ENCODE data around the gene TMEM121B. TPM values are rescaled to one million over a fixed set of nuclear protein-coding genes. Genes with fewer than 3 reads are reported as not detected.

The TMEM121B gene
- total RNA-seq, 4 donors from 2014 or later: 0.17 to 0.29 (median 0.24) TPM

DNA sequence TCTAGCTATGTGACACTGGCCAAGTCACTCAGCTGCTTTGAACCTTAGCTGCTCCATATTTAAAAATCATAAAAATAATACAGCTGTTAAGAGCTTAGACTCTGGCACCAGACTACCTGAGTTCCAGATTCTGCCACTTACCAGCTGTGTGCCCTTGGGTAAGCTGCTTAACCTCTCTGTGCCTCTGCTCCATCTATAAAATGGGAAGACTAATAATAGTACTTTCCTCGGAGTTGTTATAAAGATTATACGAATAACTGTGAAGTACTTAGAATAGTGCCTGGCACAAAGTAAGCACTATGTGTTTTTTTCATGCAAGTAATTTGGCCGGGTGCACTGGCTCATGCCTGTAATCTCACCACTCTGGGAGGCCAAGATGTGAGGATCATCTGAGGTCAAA is 36.6 kb upstream of the TMEM121B start:
- TF ChIP-seq, protein P1, sequence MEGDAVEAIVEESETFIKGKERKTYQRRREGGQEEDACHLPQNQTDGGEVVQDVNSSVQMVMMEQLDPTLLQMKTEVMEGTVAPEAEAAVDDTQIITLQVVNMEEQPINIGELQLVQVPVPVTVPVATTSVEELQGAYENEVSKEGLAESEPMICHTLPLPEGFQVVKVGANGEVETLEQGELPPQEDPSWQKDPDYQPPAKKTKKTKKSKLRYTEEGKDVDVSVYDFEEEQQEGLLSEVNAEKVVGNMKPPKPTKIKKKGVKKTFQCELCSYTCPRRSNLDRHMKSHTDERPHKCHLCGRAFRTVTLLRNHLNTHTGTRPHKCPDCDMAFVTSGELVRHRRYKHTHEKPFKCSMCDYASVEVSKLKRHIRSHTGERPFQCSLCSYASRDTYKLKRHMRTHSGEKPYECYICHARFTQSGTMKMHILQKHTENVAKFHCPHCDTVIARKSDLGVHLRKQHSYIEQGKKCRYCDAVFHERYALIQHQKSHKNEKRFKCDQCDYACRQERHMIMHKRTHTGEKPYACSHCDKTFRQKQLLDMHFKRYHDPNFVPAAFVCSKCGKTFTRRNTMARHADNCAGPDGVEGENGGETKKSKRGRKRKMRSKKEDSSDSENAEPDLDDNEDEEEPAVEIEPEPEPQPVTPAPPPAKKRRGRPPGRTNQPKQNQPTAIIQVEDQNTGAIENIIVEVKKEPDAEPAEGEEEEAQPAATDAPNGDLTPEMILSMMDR (IDR thresholded peaks at IDR 0.05 in 4 of 5, conservative IDR thresholded peaks at IDR 0.05 in 1 of 5): no peak
- TF ChIP-seq POLR2A (IDR thresholded peaks at IDR 0.05): no peak
- Histone ChIP-seq H3K36me3 (no peaks in the 10 kb centered on the region), H3K4me3 (peak overlapping the region in 3 of 4 donors; percentile 73 to 90 (median 88)), H3K27ac (peak overlapping the region; percentile 91 to 94 (median 91)), H3K27me3 (no peaks in the 10 kb centered on the region), H3K4me1 (peaks cover 35 to 44% of the 10 kb centered on the region in 2 donors), H3K9me3 (no peaks in the 10 kb centered on the region)
- in situ Hi-C loops (cut with MboI; ENCODE audit: low sequenced_read_pairs in 4 of 4) (loop anchor here in 3 of 4 donors (10.0 to 25.0 kb wide), 3 partner anchors 83 to 480 kb away; partner anchors contain the start of genes ATP6V1E1 (in 1 of the 3) and BCL2L13 (in 1 of the 3)), intact Hi-C loops (cut with DNase I; ENCODE audit: low total_unique reads) (loop anchor here (5.0 kb wide), 2 partner anchors 35 to 210 kb away; partner anchors contain the start of genes CECR2 and TMEM121B)
- ATAC-seq (no peak), DNase-seq (no peak)

DNA sequence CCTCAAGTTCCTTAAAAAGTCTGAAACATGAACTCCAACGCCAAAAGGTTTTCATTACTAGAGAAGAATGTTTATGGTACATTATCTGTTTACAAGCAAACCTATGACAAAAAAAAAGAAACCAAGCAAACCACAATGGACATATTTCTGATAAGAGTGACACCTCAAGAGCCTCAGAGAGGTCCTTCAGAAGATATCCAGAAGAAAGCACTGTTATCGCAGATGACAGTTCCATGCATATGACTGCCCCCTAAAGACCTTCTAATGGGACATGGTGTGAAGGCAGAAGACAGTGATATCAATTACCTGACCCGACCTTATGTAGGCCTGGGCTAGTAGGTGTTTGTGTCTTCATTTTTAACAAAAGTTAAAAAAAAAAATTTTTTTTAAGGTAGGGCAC is 34.8 kb upstream of the TMEM121B start:
- ATAC-seq (no peak), DNase-seq (no peak)
- intact Hi-C loops (cut with DNase I; ENCODE audit: low total_unique reads): loop anchor here (5.0 kb wide), 2 partner anchors 34 to 211 kb away; partner anchors contain the start of genes CECR2 and TMEM121B
- Histone ChIP-seq H3K9me3 (no peaks in the 10 kb centered on the region), H3K4me1 (peaks cover 42 to 52% of the 10 kb centered on the region in 2 donors), H3K27me3 (no peaks in the 10 kb centered on the region), H3K27ac (peak overlapping the region in 1 of 4 donors; percentile 35), H3K36me3 (no peaks in the 10 kb centered on the region), H3K4me3 (no peak overlapping the region)
- in situ Hi-C loops (cut with MboI; ENCODE audit: low sequenced_read_pairs in 4 of 4): loop anchor here in 3 of 4 donors (10.0 to 25.0 kb wide), 3 partner anchors 81 to 481 kb away; partner anchors contain the start of genes ATP6V1E1 (in 1 of the 3) and BCL2L13 (in 1 of the 3)
- no peak for TF ChIP-seq POLR2A (IDR thresholded peaks at IDR 0.05)
- TF ChIP-seq, protein P1 (IDR thresholded peaks at IDR 0.05 in 4 of 5, conservative IDR thresholded peaks at IDR 0.05 in 1 of 5): no peak

DNA sequence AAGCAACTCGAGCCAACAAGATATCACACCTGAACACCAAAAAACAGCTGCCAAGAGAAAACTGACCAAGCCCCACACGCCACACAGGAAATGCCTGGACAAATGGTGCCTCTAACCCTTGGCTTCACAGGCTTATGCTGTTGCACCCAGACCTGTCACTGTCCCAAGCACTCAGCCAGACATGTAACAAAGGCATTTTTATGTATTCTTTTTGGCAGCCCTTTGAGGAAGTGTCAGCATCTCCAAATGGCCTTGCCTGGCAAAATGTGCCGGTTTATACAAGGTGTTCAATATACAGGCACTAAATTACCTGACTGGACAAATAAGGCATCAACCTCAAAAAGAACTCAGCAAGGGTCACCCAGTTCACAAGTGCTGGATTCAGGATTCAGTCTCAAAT is 31.8 kb upstream of the TMEM121B start:
- H3K9me3 ChIP-seq: no peaks in the 10 kb centered on the region
- peaks cover 0 to 4% of the 10 kb centered on the region in 2 donors for H3K36me3 ChIP-seq
- H3K4me3 ChIP-seq: no peak overlapping the region
- no peak for DNase-seq
- no peak for ATAC-seq
- intact Hi-C loops (cut with DNase I; ENCODE audit: low total_unique reads): no loop called here
- H3K27ac ChIP-seq: no peak overlapping the region
- H3K27me3 ChIP-seq: no peaks in the 10 kb centered on the region
- peaks cover 33 to 40% of the 10 kb centered on the region in 2 donors for H3K4me1 ChIP-seq
- in situ Hi-C loops (cut with MboI; ENCODE audit: low sequenced_read_pairs in 4 of 4): loop anchor here in 3 of 4 donors (10.0 to 25.0 kb wide), 3 partner anchors 78 to 484 kb away; partner anchors contain the start of genes ATP6V1E1 (in 1 of the 3) and BCL2L13 (in 1 of the 3)
- no peak for TF ChIP-seq POLR2A (IDR thresholded peaks at IDR 0.05)
- TF ChIP-seq, protein P1 (IDR thresholded peaks at IDR 0.05 in 4 of 5, conservative IDR thresholded peaks at IDR 0.05 in 1 of 5): no peak

DNA sequence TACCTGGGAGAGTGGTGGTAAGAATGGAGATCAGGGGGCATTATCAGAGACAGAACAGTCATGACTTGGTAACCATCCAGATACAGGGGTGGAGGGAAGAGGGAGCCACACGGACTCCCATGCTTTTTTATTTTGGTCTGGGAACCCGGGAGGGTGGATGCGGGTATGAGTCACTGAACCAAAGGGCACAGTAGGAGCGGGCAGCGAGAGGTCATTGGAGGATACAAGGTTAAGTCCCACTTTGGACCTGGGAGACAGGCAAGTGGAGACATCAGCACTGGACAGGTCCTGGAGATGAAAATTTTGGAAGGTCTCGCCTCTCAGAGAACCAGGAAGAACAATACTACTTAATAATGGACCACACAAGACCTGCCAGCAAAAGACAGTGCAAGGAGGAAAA is 31.2 kb upstream of the TMEM121B start:
- TF ChIP-seq, protein P1 (IDR thresholded peaks at IDR 0.05 in 4 of 5, conservative IDR thresholded peaks at IDR 0.05 in 1 of 5): no peak
- no peak for TF ChIP-seq POLR2A (IDR thresholded peaks at IDR 0.05)
- no peaks in the 10 kb centered on the region for H3K9me3 ChIP-seq
- peak in 1 of 2 donors; percentile 26 for ATAC-seq
- no peak for DNase-seq
- peaks cover 0 to 10% of the 10 kb centered on the region in 2 donors for H3K36me3 ChIP-seq
- no peak overlapping the region for H3K27ac ChIP-seq
- intact Hi-C loops (cut with DNase I; ENCODE audit: low total_unique reads): no loop called here
- H3K4me1 ChIP-seq: peaks cover 26 to 36% of the 10 kb centered on the region in 2 donors
- in situ Hi-C loops (cut with MboI; ENCODE audit: low sequenced_read_pairs in 4 of 4): loop anchor here in 3 of 4 donors (10.0 to 25.0 kb wide), 3 partner anchors 78 to 485 kb away; partner anchors contain the start of genes ATP6V1E1 (in 1 of the 3) and BCL2L13 (in 1 of the 3)
- no peak overlapping the region for H3K4me3 ChIP-seq
- no peaks in the 10 kb centered on the region for H3K27me3 ChIP-seq
